Measurements from ENCODE around the gene RPS6KB2. TPM values are rescaled to one million over a fixed set of nuclear protein-coding genes. Genes with fewer than 3 reads are reported as not detected.

The RPS6KB2 gene
- total RNA-seq, 1 experiment from 2014 or later, result 54.0 TPM

- Histone ChIP-seq H3K4me1 (replicated peaks; ENCODE audit: insufficient read depth) (peaks cover 40% of the 10 kb centered on the region), H3K4me2 (peak overlapping the region; percentile 88), H3K9me2 (ENCODE audit: insufficient read depth) (no peaks in the 10 kb centered on the region), H3K79me2 (ENCODE audit: low read depth) (peaks cover 33% of the 10 kb centered on the region), H3K27me3 (ENCODE audit: insufficient read depth, low read depth) (no peaks in the 10 kb centered on the region), H3K4me3 (no peak overlapping the region), H3F3A (ENCODE audit: insufficient read depth, low read depth) (peaks cover 53% of the 10 kb centered on the region), H3K36me3 (ENCODE audit: low read depth) (no peaks in the 10 kb centered on the region), H2AFZ (no peak overlapping the region), H3K9me3 (ENCODE audit: insufficient read depth, low read depth) (no peaks in the 10 kb centered on the region), H3K27ac (peak overlapping the region; percentile 96), H4K20me1 (ENCODE audit: insufficient read depth) (no peaks in the 10 kb centered on the region)
- no peak for DNase-seq
- ChIA-PET CTCF (no interaction called here), POLR2A (ENCODE audit: unreplicated experiment) (no interaction called here)
- TF ChIP-seq, protein P1, sequence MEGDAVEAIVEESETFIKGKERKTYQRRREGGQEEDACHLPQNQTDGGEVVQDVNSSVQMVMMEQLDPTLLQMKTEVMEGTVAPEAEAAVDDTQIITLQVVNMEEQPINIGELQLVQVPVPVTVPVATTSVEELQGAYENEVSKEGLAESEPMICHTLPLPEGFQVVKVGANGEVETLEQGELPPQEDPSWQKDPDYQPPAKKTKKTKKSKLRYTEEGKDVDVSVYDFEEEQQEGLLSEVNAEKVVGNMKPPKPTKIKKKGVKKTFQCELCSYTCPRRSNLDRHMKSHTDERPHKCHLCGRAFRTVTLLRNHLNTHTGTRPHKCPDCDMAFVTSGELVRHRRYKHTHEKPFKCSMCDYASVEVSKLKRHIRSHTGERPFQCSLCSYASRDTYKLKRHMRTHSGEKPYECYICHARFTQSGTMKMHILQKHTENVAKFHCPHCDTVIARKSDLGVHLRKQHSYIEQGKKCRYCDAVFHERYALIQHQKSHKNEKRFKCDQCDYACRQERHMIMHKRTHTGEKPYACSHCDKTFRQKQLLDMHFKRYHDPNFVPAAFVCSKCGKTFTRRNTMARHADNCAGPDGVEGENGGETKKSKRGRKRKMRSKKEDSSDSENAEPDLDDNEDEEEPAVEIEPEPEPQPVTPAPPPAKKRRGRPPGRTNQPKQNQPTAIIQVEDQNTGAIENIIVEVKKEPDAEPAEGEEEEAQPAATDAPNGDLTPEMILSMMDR (conservative IDR thresholded peaks at IDR 0.05), result no peak
- TF ChIP-seq EZH2 (IDR thresholded peaks at IDR 0.05; ENCODE audit: low read depth), result no peak
- no TSS peak for BruUV-seq (replicated peaks)
- intact Hi-C loops (cut with micrococcal nuclease; ENCODE audit: unreplicated experiment), result no loop called here
Measured at GRCh38 chr11:67463186-67463585, 34.9 kb downstream of the RPS6KB2 start.

GRCh38 chr11:67463680-67464410 is 35.6 kb downstream of the RPS6KB2 start:
- peak; percentile 88 to 91 for DNase-seq
- Histone ChIP-seq H3K9me3 (ENCODE audit: insufficient read depth, low read depth) (no peaks in the 10 kb centered on the region), H2AFZ (peak overlapping the region; percentile 82), H3K9me2 (ENCODE audit: insufficient read depth) (no peaks in the 10 kb centered on the region), H3K4me3 (peak overlapping the region; percentile 93), H3K36me3 (ENCODE audit: low read depth) (no peaks in the 10 kb centered on the region), H3F3A (ENCODE audit: insufficient read depth, low read depth) (peaks cover 53% of the 10 kb centered on the region), H3K27me3 (ENCODE audit: insufficient read depth, low read depth) (no peaks in the 10 kb centered on the region), H3K4me2 (peak overlapping the region; percentile 88), H3K79me2 (ENCODE audit: low read depth) (peaks cover 40% of the 10 kb centered on the region), H3K4me1 (replicated peaks; ENCODE audit: insufficient read depth) (peaks cover 40% of the 10 kb centered on the region), H4K20me1 (ENCODE audit: insufficient read depth) (no peaks in the 10 kb centered on the region), H3K27ac (peak overlapping the region; percentile 96)
- TSS peak; percentile 50 for BruUV-seq (replicated peaks)
- ChIA-PET POLR2A (ENCODE audit: unreplicated experiment) (no interaction called here), CTCF (interaction anchor here (0.6 kb wide), 1 partner anchor 107 kb away, joined by 5 read pairs; no protein-coding TSS in a partner anchor)
- intact Hi-C loops (cut with micrococcal nuclease; ENCODE audit: unreplicated experiment), result loop anchor here (1.0 kb wide), 1 partner anchor 21 kb away; the partner anchor contains the start of gene CORO1B
- TF ChIP-seq, protein P1 (conservative IDR thresholded peaks at IDR 0.05), result no peak
- no peak for TF ChIP-seq EZH2 (IDR thresholded peaks at IDR 0.05; ENCODE audit: low read depth)

GRCh38 chr11:67464411-67465188 is 36.3 kb downstream of the RPS6KB2 start:
- peak; percentile 91 to 95 for DNase-seq
- no peaks in the 10 kb centered on the region for H3K36me3 ChIP-seq (ENCODE audit: low read depth)

More at GRCh38 chr11:67464411-67465188, 36.3 kb downstream of the RPS6KB2 start:
- peak overlapping the region; percentile 82 for H2AFZ ChIP-seq
- H3K79me2 ChIP-seq (ENCODE audit: low read depth), result peaks cover 41% of the 10 kb centered on the region
- peak overlapping the region; percentile 96 for H3K27ac ChIP-seq
- BruUV-seq (replicated peaks), result TSS peak; percentile 68
- intact Hi-C loops (cut with micrococcal nuclease; ENCODE audit: unreplicated experiment), result loop anchor here (1.0 to 5.0 kb wide), 3 partner anchors 21 to 118 kb away; partner anchors contain the start of genes CORO1B, GSTP1 and POLD4
- H3K4me2 ChIP-seq, result peak overlapping the region; percentile 88
- H3K4me1 ChIP-seq (replicated peaks; ENCODE audit: insufficient read depth), result peaks cover 42% of the 10 kb centered on the region
- ChIA-PET CTCF (interaction anchor here (0.8 kb wide), 1 partner anchor 111 kb away, joined by 4 read pairs; the partner anchor contains the start of gene POLD4), POLR2A (ENCODE audit: unreplicated experiment) (interaction anchor here (0.6 kb wide), 1 partner anchor 43 kb away, joined by 3 read pairs; no protein-coding TSS in a partner anchor)
- H3K4me3 ChIP-seq, result peak overlapping the region; percentile 93
- H4K20me1 ChIP-seq (ENCODE audit: insufficient read depth), result no peaks in the 10 kb centered on the region
- H3K9me2 ChIP-seq (ENCODE audit: insufficient read depth), result no peaks in the 10 kb centered on the region
- H3K9me3 ChIP-seq (ENCODE audit: insufficient read depth, low read depth), result no peaks in the 10 kb centered on the region
- TF ChIP-seq, protein P1 (conservative IDR thresholded peaks at IDR 0.05), result no peak; the same call in 1 of the 2 replicates
- TF ChIP-seq EZH2 (IDR thresholded peaks at IDR 0.05; ENCODE audit: low read depth), result no peak
- peaks cover 48% of the 10 kb centered on the region for H3F3A ChIP-seq (ENCODE audit: insufficient read depth, low read depth)
- no peaks in the 10 kb centered on the region for H3K27me3 ChIP-seq (ENCODE audit: insufficient read depth, low read depth)

All from PC-9 (cell line).